SK-N-SH (cell line): ENCODE results near the gene TUBGCP6.

Experiments used
- CHD2 ChIP-seq: fragments of 150-350 bp; IDR thresholded peaks from 2 replicates; pipeline ENCODE4 v1.6.1; 2018; ENCODE audit warnings: low read length; ENCODE audit not compliant: partially characterized antibody
- EP300 ChIP-seq, 2 experiments: IDR thresholded peaks; 2 replicates each; pipeline versions ENCODE4 v1.4.0 to v1.6.1; 2012; ENCODE audit warnings: borderline replicate concordance in 1 of 2, low read depth in 1 of 2, low read length in 1 of 2
- EZH2phosphoT487 ChIP-seq: fragments of 200-600 bp; sonication (generic); IDR thresholded peaks from 2 replicates; pipeline ENCODE4 v1.6.1; 2017; ENCODE audit warnings: low read depth, mixed run types, mild to moderate bottlenecking, antibody characterized with exemption, moderate library complexity, borderline replicate concordance
- FOXM1 ChIP-seq: IDR thresholded peaks from 2 replicates; pipeline ENCODE4 v1.4.0; 2012; ENCODE audit warnings: low read depth, mild to moderate bottlenecking
- JUND ChIP-seq: IDR thresholded peaks from 2 replicates; pipeline ENCODE4 v1.4.0; 2012
- MAX ChIP-seq: IDR thresholded peaks from 2 replicates; pipeline ENCODE4 v1.4.0; 2012; ENCODE audit warnings: low read depth
- POLR2AphosphoS5 ChIP-seq: IDR thresholded peaks from 2 replicates; pipeline ENCODE4 v1.6.1; 2012; ENCODE audit warnings: low read depth, low read length
- TF ChIP-seq, protein P1 (sequence below): fragments of 200-600 bp; sonication (generic); IDR thresholded peaks from 2 replicates; pipeline ENCODE4 v1.6.1; 2017; ENCODE audit warnings: antibody characterized with exemption, mild to moderate bottlenecking, moderate library complexity
- TF ChIP-seq, protein P2 (sequence below): IDR thresholded peaks from 2 replicates; pipeline ENCODE4; 2012
- TF ChIP-seq, protein P3 (sequence below): IDR thresholded peaks from 2 replicates; pipeline ENCODE4 v1.6.1; 2012; ENCODE audit warnings: mild to moderate bottlenecking, low read depth, low read length, moderate library complexity

DNA sequence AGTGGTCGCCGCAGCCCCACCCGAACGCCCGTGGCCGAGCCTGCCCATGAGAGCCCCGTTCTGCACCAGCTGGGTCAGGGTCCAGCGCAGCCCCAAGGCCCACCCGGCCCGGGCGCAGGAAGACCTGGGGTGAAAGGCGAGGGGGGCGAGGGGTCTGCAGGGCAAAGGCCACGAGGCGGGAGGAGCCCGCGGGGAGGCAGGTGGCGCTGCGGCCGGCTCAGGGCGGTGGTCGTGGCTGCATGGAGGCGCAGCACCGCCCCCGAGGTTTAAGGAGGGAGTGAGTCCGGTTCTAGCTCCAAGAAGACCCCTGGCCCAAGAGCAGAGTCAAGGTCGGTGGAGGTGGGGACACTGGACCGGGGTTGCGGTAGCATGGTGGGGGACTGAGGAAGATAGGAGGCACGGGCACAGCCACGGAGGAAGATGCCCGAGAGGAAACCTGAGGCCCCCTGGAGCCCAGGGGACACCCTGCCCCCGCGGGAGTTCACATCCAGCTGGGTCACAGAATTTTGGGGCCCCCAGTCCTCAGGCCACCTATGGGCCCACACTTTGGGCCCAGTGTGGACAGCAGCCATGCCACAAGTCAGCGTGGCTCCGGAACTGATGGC is 6.8 kb upstream of the TUBGCP6 start:
- no peak for TF ChIP-seq MAX
- TF ChIP-seq, protein P1, sequence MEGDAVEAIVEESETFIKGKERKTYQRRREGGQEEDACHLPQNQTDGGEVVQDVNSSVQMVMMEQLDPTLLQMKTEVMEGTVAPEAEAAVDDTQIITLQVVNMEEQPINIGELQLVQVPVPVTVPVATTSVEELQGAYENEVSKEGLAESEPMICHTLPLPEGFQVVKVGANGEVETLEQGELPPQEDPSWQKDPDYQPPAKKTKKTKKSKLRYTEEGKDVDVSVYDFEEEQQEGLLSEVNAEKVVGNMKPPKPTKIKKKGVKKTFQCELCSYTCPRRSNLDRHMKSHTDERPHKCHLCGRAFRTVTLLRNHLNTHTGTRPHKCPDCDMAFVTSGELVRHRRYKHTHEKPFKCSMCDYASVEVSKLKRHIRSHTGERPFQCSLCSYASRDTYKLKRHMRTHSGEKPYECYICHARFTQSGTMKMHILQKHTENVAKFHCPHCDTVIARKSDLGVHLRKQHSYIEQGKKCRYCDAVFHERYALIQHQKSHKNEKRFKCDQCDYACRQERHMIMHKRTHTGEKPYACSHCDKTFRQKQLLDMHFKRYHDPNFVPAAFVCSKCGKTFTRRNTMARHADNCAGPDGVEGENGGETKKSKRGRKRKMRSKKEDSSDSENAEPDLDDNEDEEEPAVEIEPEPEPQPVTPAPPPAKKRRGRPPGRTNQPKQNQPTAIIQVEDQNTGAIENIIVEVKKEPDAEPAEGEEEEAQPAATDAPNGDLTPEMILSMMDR = no peak
- TF ChIP-seq JUND = no peak
- TF ChIP-seq, protein P2, sequence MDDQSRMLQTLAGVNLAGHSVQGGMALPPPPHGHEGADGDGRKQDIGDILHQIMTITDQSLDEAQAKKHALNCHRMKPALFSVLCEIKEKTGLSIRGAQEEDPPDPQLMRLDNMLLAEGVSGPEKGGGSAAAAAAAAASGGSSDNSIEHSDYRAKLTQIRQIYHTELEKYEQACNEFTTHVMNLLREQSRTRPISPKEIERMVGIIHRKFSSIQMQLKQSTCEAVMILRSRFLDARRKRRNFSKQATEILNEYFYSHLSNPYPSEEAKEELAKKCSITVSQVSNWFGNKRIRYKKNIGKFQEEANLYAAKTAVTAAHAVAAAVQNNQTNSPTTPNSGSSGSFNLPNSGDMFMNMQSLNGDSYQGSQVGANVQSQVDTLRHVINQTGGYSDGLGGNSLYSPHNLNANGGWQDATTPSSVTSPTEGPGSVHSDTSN = no peak
- TF ChIP-seq EZH2phosphoT487 = no peak
- TF ChIP-seq POLR2AphosphoS5 = no peak; the same call in 1 of the 2 replicates
- no peak for TF ChIP-seq EP300 (IDR thresholded peaks at IDR 0.05; ENCODE audit: borderline replicate concordance in 1 of 2, low read depth in 1 of 2, low read length in 1 of 2)
- TF ChIP-seq FOXM1 = no peak
- TF ChIP-seq CHD2 = no peak
- TF ChIP-seq, protein P3, sequence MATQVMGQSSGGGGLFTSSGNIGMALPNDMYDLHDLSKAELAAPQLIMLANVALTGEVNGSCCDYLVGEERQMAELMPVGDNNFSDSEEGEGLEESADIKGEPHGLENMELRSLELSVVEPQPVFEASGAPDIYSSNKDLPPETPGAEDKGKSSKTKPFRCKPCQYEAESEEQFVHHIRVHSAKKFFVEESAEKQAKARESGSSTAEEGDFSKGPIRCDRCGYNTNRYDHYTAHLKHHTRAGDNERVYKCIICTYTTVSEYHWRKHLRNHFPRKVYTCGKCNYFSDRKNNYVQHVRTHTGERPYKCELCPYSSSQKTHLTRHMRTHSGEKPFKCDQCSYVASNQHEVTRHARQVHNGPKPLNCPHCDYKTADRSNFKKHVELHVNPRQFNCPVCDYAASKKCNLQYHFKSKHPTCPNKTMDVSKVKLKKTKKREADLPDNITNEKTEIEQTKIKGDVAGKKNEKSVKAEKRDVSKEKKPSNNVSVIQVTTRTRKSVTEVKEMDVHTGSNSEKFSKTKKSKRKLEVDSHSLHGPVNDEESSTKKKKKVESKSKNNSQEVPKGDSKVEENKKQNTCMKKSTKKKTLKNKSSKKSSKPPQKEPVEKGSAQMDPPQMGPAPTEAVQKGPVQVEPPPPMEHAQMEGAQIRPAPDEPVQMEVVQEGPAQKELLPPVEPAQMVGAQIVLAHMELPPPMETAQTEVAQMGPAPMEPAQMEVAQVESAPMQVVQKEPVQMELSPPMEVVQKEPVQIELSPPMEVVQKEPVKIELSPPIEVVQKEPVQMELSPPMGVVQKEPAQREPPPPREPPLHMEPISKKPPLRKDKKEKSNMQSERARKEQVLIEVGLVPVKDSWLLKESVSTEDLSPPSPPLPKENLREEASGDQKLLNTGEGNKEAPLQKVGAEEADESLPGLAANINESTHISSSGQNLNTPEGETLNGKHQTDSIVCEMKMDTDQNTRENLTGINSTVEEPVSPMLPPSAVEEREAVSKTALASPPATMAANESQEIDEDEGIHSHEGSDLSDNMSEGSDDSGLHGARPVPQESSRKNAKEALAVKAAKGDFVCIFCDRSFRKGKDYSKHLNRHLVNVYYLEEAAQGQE = no peak
